ENCODE results near the gene SLC37A1.

The SLC37A1 gene

DNA sequence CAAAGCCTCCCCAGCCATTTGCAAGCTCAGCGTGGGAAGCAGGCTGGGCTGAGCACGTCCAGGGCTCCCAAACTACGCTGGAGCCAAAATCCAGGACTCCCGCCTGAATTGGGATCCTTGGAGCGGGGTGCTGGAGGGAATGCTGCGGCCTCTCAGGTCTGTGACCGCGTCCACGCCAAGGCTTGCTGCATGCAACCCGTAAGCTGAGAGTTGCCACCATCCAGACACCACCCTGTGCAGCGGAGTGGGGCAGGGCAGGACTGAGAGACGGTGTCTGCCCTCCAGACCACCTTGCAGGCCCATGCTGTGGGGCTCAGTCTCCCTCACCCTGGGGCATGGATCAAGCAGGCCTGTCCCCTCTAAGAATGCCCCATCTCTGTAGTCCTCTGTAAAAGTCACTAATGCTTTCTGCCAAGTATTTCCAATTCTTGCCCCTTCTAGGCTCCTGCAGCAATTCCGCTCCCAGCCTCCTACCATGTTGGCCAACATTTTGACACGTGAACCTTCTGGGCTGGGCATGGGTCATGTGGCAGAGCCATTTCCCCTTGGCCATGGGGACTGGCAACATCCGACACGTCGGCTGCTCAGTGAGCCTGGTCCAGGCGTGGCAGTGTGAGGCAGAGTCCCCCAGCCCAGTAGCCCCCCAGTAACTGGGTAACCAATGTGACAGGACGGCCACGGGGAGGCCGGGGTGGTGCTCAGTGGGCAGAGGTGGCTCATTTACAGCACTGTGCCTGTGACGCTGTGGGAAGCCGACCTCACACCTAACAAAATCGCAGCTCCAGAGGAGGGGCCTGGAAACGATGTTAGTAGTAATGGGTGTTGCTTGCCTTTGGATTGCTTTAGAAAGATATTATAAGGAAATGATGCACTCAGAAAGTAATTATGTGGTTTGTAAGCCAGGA lies 81.9 kb downstream of the SLC37A1 start:
- Histone ChIP-seq H3K4me2 (ENCODE audit: low read length) (no peak overlapping the region), H3K56ac (ENCODE audit: low read length) (no peak overlapping the region), H2BK5ac (ENCODE audit: low read length) (no peak overlapping the region), H3K9ac (ENCODE audit: low read length) (no peak overlapping the region), H3K27me3 (ENCODE audit: insufficient read depth, low read length, poor library complexity) (no peaks in the 10 kb centered on the region), H3K36me3 (ENCODE audit: control insufficient read depth, insufficient read depth, low read length) (no peaks in the 10 kb centered on the region), H3K4ac (ENCODE audit: low read depth, low read length) (no peak overlapping the region), H2BK15ac (replicated peaks; ENCODE audit: low read depth) (no peak overlapping the region), H3K4me3 (ENCODE audit: low read length) (no peak overlapping the region), H2AK5ac (ENCODE audit: low read length) (no peak overlapping the region), H3K79me1 (ENCODE audit: low read length) (no peaks in the 10 kb centered on the region), H3K23ac (ENCODE audit: low read length) (no peak overlapping the region), H4K8ac (ENCODE audit: low read depth, low read length) (no peak overlapping the region), H3K27ac (ENCODE audit: low read depth, low read length) (no peak overlapping the region), H3K4me1 (ENCODE audit: control insufficient read depth, low read depth, low read length) (no peaks in the 10 kb centered on the region), H3K18ac (ENCODE audit: low read length) (no peak overlapping the region), H3K79me2 (ENCODE audit: control insufficient read depth, insufficient read depth, low read length) (no peaks in the 10 kb centered on the region), H4K5ac (ENCODE audit: low read length) (no peak overlapping the region), H2BK120ac (ENCODE audit: low read depth, low read length) (no peak overlapping the region)
- no CpG with 5 or more reads among the region's 25 CpGs for WGBS (ENCODE audit: extremely low coverage, insufficient coverage, low lambda C conversion rate)
- no peak for DNase-seq

- H3K79me1 ChIP-seq (ENCODE audit: low read length), result no peaks in the 10 kb centered on the region
- no peak overlapping the region for H2BK5ac ChIP-seq (ENCODE audit: low read length)
- no peak overlapping the region for H2BK120ac ChIP-seq (ENCODE audit: low read depth, low read length)
- no peak overlapping the region for H3K27ac ChIP-seq (ENCODE audit: low read depth, low read length)
- no peaks in the 10 kb centered on the region for H3K36me3 ChIP-seq (ENCODE audit: control insufficient read depth, insufficient read depth, low read length)
- H3K79me2 ChIP-seq (ENCODE audit: control insufficient read depth, insufficient read depth, low read length), result no peaks in the 10 kb centered on the region
- H3K18ac ChIP-seq (ENCODE audit: low read length), result no peak overlapping the region
- H2BK15ac ChIP-seq (replicated peaks; ENCODE audit: low read depth), result no peak overlapping the region
- no peaks in the 10 kb centered on the region for H3K27me3 ChIP-seq (ENCODE audit: insufficient read depth, low read length, poor library complexity)
- H3K4me1 ChIP-seq (ENCODE audit: control insufficient read depth, low read depth, low read length), result no peaks in the 10 kb centered on the region
- H3K56ac ChIP-seq (ENCODE audit: low read length), result no peak overlapping the region
- no peak overlapping the region for H3K23ac ChIP-seq (ENCODE audit: low read length)
- WGBS (ENCODE audit: extremely low coverage, insufficient coverage, low lambda C conversion rate), result no CpG with 5 or more reads among the region's 2 CpGs
- H2AK5ac ChIP-seq (ENCODE audit: low read length), result no peak overlapping the region
- no peak overlapping the region for H4K5ac ChIP-seq (ENCODE audit: low read length)
- H3K9ac ChIP-seq (ENCODE audit: low read length), result no peak overlapping the region
- H3K4me3 ChIP-seq (ENCODE audit: low read length), result no peak overlapping the region
- no peak for DNase-seq
- no peak overlapping the region for H3K4ac ChIP-seq (ENCODE audit: low read depth, low read length)
- H3K4me2 ChIP-seq (ENCODE audit: low read length), result no peak overlapping the region
- no peak overlapping the region for H4K8ac ChIP-seq (ENCODE audit: low read depth, low read length)
Measured at GRCh38 chr21:42596657-42597056, 83.0 kb downstream of the SLC37A1 start.

GRCh38 chr21:42597487-42598158 lies 84.0 kb downstream of the SLC37A1 start:
- H3K79me2 ChIP-seq (ENCODE audit: control insufficient read depth, insufficient read depth, low read length), result no peaks in the 10 kb centered on the region
- H3K4me1 ChIP-seq (ENCODE audit: control insufficient read depth, low read depth, low read length), result no peaks in the 10 kb centered on the region
- no peaks in the 10 kb centered on the region for H3K79me1 ChIP-seq (ENCODE audit: low read length)
- no peak overlapping the region for H3K4me3 ChIP-seq (ENCODE audit: low read length)
- H3K18ac ChIP-seq (ENCODE audit: low read length), result no peak overlapping the region
- no CpG with 5 or more reads among the region's 11 CpGs for WGBS (ENCODE audit: extremely low coverage, insufficient coverage, low lambda C conversion rate)
- H2AK5ac ChIP-seq (ENCODE audit: low read length), result no peak overlapping the region
- no peak overlapping the region for H3K4me2 ChIP-seq (ENCODE audit: low read length)
- no peak overlapping the region for H2BK5ac ChIP-seq (ENCODE audit: low read length)
- H2BK15ac ChIP-seq (replicated peaks; ENCODE audit: low read depth), result no peak overlapping the region
- H3K27me3 ChIP-seq (ENCODE audit: insufficient read depth, low read length, poor library complexity), result no peaks in the 10 kb centered on the region
- no peak overlapping the region for H3K27ac ChIP-seq (ENCODE audit: low read depth, low read length)
- no peak overlapping the region for H3K4ac ChIP-seq (ENCODE audit: low read depth, low read length)
- H3K9ac ChIP-seq (ENCODE audit: low read length), result no peak overlapping the region
- no peak overlapping the region for H3K23ac ChIP-seq (ENCODE audit: low read length)
- no peak overlapping the region for H3K56ac ChIP-seq (ENCODE audit: low read length)
- DNase-seq, result no peak
- H2BK120ac ChIP-seq (ENCODE audit: low read depth, low read length), result no peak overlapping the region
- no peak overlapping the region for H4K8ac ChIP-seq (ENCODE audit: low read depth, low read length)
- H4K5ac ChIP-seq (ENCODE audit: low read length), result no peak overlapping the region
- no peaks in the 10 kb centered on the region for H3K36me3 ChIP-seq (ENCODE audit: control insufficient read depth, insufficient read depth, low read length)

GRCh38 chr21:42598159-42598735 lies 84.6 kb downstream of the SLC37A1 start:
- no peak for DNase-seq
- Histone ChIP-seq H3K4me1 (ENCODE audit: control insufficient read depth, low read depth, low read length) (no peaks in the 10 kb centered on the region), H2BK120ac (ENCODE audit: low read depth, low read length) (no peak overlapping the region), H2BK15ac (replicated peaks; ENCODE audit: low read depth) (no peak overlapping the region), H2BK5ac (ENCODE audit: low read length) (no peak overlapping the region), H3K4ac (ENCODE audit: low read depth, low read length) (no peak overlapping the region), H3K4me3 (ENCODE audit: low read length) (no peak overlapping the region), H3K23ac (ENCODE audit: low read length) (no peak overlapping the region), H3K56ac (ENCODE audit: low read length) (no peak overlapping the region), H2AK5ac (ENCODE audit: low read length) (no peak overlapping the region), H3K9ac (ENCODE audit: low read length) (no peak overlapping the region), H4K5ac (ENCODE audit: low read length) (no peak overlapping the region), H3K18ac (ENCODE audit: low read length) (no peak overlapping the region), H3K79me2 (ENCODE audit: control insufficient read depth, insufficient read depth, low read length) (no peaks in the 10 kb centered on the region), H3K36me3 (ENCODE audit: control insufficient read depth, insufficient read depth, low read length) (no peaks in the 10 kb centered on the region), H3K4me2 (ENCODE audit: low read length) (no peak overlapping the region), H3K27me3 (ENCODE audit: insufficient read depth, low read length, poor library complexity) (no peaks in the 10 kb centered on the region), H4K8ac (ENCODE audit: low read depth, low read length) (no peak overlapping the region), H3K27ac (ENCODE audit: low read depth, low read length) (no peak overlapping the region), H3K79me1 (ENCODE audit: low read length) (no peaks in the 10 kb centered on the region)
- no CpG with 5 or more reads among the region's 11 CpGs for WGBS (ENCODE audit: extremely low coverage, insufficient coverage, low lambda C conversion rate)

DNA sequence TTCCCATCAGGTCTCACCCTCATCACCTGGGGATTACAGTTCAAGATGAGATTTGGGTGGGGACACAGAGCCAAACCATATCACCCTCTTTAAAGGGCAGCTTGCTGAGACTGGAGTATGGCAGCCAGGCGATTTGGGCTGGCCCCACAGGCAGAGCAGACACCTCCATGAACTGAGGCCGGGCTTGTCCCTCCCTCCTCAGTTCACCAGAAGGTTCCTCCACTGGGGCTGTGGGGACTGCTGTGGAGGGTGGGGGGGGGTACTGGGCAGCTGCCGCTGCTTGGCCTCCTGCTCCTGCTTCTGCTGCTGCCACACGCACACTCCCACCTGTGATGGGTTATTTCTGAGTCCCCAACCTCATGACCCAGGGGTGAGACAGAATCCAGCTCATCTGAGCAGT lies 85.8 kb downstream of the SLC37A1 start:
- Histone ChIP-seq H2BK5ac (ENCODE audit: low read length) (no peak overlapping the region), H3K9ac (ENCODE audit: low read length) (no peak overlapping the region), H2BK15ac (replicated peaks; ENCODE audit: low read depth) (no peak overlapping the region), H4K5ac (ENCODE audit: low read length) (no peak overlapping the region), H3K4ac (ENCODE audit: low read depth, low read length) (no peak overlapping the region), H3K18ac (ENCODE audit: low read length) (no peak overlapping the region), H3K56ac (ENCODE audit: low read length) (no peak overlapping the region), H3K27ac (ENCODE audit: low read depth, low read length) (no peak overlapping the region), H3K27me3 (ENCODE audit: insufficient read depth, low read length, poor library complexity) (no peaks in the 10 kb centered on the region), H3K79me1 (ENCODE audit: low read length) (no peaks in the 10 kb centered on the region), H2AK5ac (ENCODE audit: low read length) (no peak overlapping the region), H4K8ac (ENCODE audit: low read depth, low read length) (no peak overlapping the region), H2BK120ac (ENCODE audit: low read depth, low read length) (no peak overlapping the region), H3K36me3 (ENCODE audit: control insufficient read depth, insufficient read depth, low read length) (no peaks in the 10 kb centered on the region), H3K4me3 (ENCODE audit: low read length) (no peak overlapping the region), H3K79me2 (ENCODE audit: control insufficient read depth, insufficient read depth, low read length) (no peaks in the 10 kb centered on the region), H3K4me2 (ENCODE audit: low read length) (no peak overlapping the region), H3K4me1 (ENCODE audit: control insufficient read depth, low read depth, low read length) (no peaks in the 10 kb centered on the region), H3K23ac (ENCODE audit: low read length) (no peak overlapping the region)
- WGBS (ENCODE audit: extremely low coverage, insufficient coverage, low lambda C conversion rate), result no CpG with 5 or more reads among the region's 4 CpGs
- DNase-seq, result no peak
